Measurements from ENCODE around the gene ESRRB.

Gene ESRRB

GRCh38 chr14:76456891-76457586, 81.1 kb downstream of the ESRRB start:
- no peak for DNase-seq (ENCODE audit: low read depth in 2 of 2)
- H3K4me3 ChIP-seq (replicated peaks in 1 of 2; ENCODE audit: low read depth in 2 of 2, low read length in 2 of 2), result no peak overlapping the region
- TF ChIP-seq, protein P1, sequence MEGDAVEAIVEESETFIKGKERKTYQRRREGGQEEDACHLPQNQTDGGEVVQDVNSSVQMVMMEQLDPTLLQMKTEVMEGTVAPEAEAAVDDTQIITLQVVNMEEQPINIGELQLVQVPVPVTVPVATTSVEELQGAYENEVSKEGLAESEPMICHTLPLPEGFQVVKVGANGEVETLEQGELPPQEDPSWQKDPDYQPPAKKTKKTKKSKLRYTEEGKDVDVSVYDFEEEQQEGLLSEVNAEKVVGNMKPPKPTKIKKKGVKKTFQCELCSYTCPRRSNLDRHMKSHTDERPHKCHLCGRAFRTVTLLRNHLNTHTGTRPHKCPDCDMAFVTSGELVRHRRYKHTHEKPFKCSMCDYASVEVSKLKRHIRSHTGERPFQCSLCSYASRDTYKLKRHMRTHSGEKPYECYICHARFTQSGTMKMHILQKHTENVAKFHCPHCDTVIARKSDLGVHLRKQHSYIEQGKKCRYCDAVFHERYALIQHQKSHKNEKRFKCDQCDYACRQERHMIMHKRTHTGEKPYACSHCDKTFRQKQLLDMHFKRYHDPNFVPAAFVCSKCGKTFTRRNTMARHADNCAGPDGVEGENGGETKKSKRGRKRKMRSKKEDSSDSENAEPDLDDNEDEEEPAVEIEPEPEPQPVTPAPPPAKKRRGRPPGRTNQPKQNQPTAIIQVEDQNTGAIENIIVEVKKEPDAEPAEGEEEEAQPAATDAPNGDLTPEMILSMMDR (IDR thresholded peaks at IDR 0.05; ENCODE audit: low read depth, low read length), result no peak

GRCh38 chr14:76457841-76458240, 81.9 kb downstream of the ESRRB start:
- no peak for DNase-seq (ENCODE audit: low read depth in 2 of 2)
- TF ChIP-seq, protein P1 (IDR thresholded peaks at IDR 0.05; ENCODE audit: low read depth, low read length), result no peak
- H3K4me3 ChIP-seq (replicated peaks in 1 of 2; ENCODE audit: low read depth in 2 of 2, low read length in 2 of 2), result no peak overlapping the region

GRCh38 chr14:76461886-76462285, 85.9 kb downstream of the ESRRB start:
- TF ChIP-seq, protein P1 (IDR thresholded peaks at IDR 0.05; ENCODE audit: low read depth, low read length), result no peak
- H3K4me3 ChIP-seq (replicated peaks in 1 of 2; ENCODE audit: low read depth in 2 of 2, low read length in 2 of 2), result no peak overlapping the region
- DNase-seq (ENCODE audit: low read depth in 2 of 2), result no peak

DNA sequence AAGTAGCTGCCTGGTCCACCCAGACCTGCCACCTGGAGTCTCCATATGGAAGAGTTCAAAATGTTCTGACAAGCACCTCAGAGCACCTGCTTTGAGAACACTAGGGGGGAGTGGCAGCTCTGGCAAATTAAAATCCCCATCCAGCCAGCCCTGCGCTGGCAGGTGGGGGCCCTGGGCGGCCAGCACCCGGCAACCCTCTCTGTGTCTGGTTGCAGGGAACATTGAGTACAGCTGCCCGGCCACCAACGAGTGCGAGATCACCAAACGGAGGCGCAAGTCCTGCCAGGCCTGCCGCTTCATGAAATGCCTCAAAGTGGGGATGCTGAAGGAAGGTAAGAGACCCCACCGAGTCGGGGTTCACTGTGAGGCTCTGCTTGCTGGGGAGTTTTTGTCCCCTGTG, 86.4 kb downstream of the ESRRB start:
- TF ChIP-seq, protein P1 (IDR thresholded peaks at IDR 0.05; ENCODE audit: low read depth, low read length), result no peak
- no peak for DNase-seq (ENCODE audit: low read depth in 2 of 2)
- H3K4me3 ChIP-seq (replicated peaks in 1 of 2; ENCODE audit: low read depth in 2 of 2, low read length in 2 of 2), result no peak overlapping the region

DNA sequence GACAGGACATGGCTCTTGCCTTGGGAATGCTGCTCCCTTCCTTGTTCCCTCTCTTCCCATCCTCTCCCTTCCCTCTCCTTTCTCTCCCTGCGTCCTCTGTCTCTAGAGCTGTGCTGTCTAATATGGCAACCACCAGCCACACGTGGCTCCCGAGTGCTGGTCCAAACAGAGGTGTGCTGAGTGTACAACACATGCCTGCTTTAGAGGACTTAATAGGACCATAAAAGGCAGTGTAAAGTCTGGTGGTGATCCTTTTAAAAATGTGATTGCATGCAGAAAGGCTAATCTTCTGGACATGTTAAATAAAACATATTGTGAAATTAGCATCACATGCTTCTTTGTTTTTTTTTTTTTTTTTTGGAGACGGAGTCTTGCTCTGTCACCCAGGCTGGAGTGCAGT, 87.2 kb downstream of the ESRRB start:
- TF ChIP-seq, protein P1 (IDR thresholded peaks at IDR 0.05; ENCODE audit: low read depth, low read length), result no peak
- DNase-seq (ENCODE audit: low read depth in 2 of 2), result no peak
- no peak overlapping the region for H3K4me3 ChIP-seq (replicated peaks in 1 of 2; ENCODE audit: low read depth in 2 of 2, low read length in 2 of 2)

- no peak for DNase-seq (ENCODE audit: low read depth in 2 of 2)
- no peak overlapping the region for H3K4me3 ChIP-seq (replicated peaks in 1 of 2; ENCODE audit: low read depth in 2 of 2, low read length in 2 of 2)
These were observed 88.9 kb downstream of the ESRRB start for GRCh38 chr14:76464856-76465255.

More at GRCh38 chr14:76464856-76465255, 88.9 kb downstream of the ESRRB start:
- TF ChIP-seq, protein P1 (IDR thresholded peaks at IDR 0.05; ENCODE audit: low read depth, low read length), result no peak

Measured in cardiac fibroblast (primary cell).